Uterus (tissue), 2 donors: ENCODE data around the gene SUSD1.

Experiments
- CTCF ChIP-seq, 4 experiments: fragments of 200-600 bp in 2 of 4; fragments of 450-650 bp in 2 of 4; sonication (generic) in 2 of 4; IDR thresholded peaks; one replicate each; pipeline ENCODE4 v1.5.1; 2016 to 2019; ENCODE audit warnings: antibody characterized with exemption in 4 of 4, mild to moderate bottlenecking in 2 of 4, moderate library complexity in 1 of 4
- POLR2A ChIP-seq, 2 donors: fragments of 450-650 bp; IDR thresholded peaks; one replicate each; pipeline ENCODE4 v1.6.1; 2016; ENCODE audit warnings: antibody characterized with exemption in 2 of 2, mild to moderate bottlenecking in 1 of 2, moderate library complexity in 1 of 2

- TF ChIP-seq POLR2A (IDR thresholded peaks at IDR 0.05) (no peak), CTCF (IDR thresholded peaks at IDR 0.05) (no peak)
Measured at GRCh38 chr9:112144807-112145206, 30.3 kb downstream of the SUSD1 start.
